Natural killer cell (primary cell): ENCODE measurements around the gene NBL1. TPM values are rescaled to one million over a fixed set of nuclear protein-coding genes. Genes with fewer than 3 reads are reported as not detected.

Experiments
- ATAC-seq, 3 donors: fragments of 150-1000 bp in 2 of 3; fragments of 200-7000 bp in 1 of 3; cut with Tn5 transposase; 1 replicate in 1 of 3; 2 replicates in 2 of 3; pipeline ENCODE4 v1.10.0; 2021; ENCODE audit warnings: mild to moderate bottlenecking in 2 of 3, moderate library complexity in 2 of 3
- DNase-seq, 2 donors: peaks; one replicate each; pipeline versions ENCODE4 v3.0.0 to v3.0.0-alpha.2; 2013 to 2021; ENCODE audit warnings: mixed read lengths in 1 of 2
- H3K27ac ChIP-seq: one replicate; pipeline ENCODE4 v1.5.1; 2013; ENCODE audit warnings: mild to moderate bottlenecking, low read length
- H3K27me3 ChIP-seq: one replicate; pipeline ENCODE4 v1.6.1; 2013; ENCODE audit warnings: low read length; ENCODE audit not compliant: control insufficient read depth, insufficient read depth
- H3K36me3 ChIP-seq: one replicate; pipeline ENCODE4 v1.6.1; 2013; ENCODE audit warnings: low read length; ENCODE audit not compliant: control insufficient read depth, insufficient read depth
- H3K4me1 ChIP-seq: one replicate; pipeline ENCODE4 v1.6.1; 2013; ENCODE audit warnings: low read length; ENCODE audit not compliant: control insufficient read depth, insufficient read depth
- H3K4me3 ChIP-seq: one replicate; pipeline ENCODE4 v1.5.1; 2013; ENCODE audit warnings: low read length
- H3K9me3 ChIP-seq: one replicate; pipeline ENCODE4 v1.6.1; 2013; ENCODE audit warnings: low read length; ENCODE audit not compliant: control insufficient read depth, insufficient read depth
- H3K27ac Mint-ChIP-seq, 2 donors: one replicate each; pipeline ENCODE4 v1.8.0; 2022; ENCODE audit warnings: mild to moderate bottlenecking in 2 of 2, mixed read lengths in 2 of 2, moderate library complexity in 1 of 2
- H3K27me3 Mint-ChIP-seq, 2 donors: one replicate each; pipeline ENCODE4 v1.8.0; 2022; ENCODE audit warnings: low read depth in 2 of 2, mixed read lengths in 2 of 2
- H3K36me3 Mint-ChIP-seq: one replicate; pipeline ENCODE4 v1.8.0; 2022; ENCODE audit warnings: mixed read lengths
- H3K4me1 Mint-ChIP-seq, 2 donors: one replicate each; pipeline ENCODE4 v1.8.0; 2022; ENCODE audit warnings: mixed read lengths in 2 of 2
- H3K4me3 Mint-ChIP-seq: one replicate; pipeline ENCODE4 v1.8.0; 2022; ENCODE audit warnings: mild to moderate bottlenecking, moderate library complexity, mixed read lengths
- H3K9me3 Mint-ChIP-seq, 2 donors: one replicate each; pipeline ENCODE4 v1.8.0; 2022; ENCODE audit warnings: mixed read lengths in 2 of 2
- CTCF ChIP-seq: fragments of 200-600 bp; IDR thresholded peaks from one replicate; pipeline ENCODE4 v1.8.0; 2022; ENCODE audit warnings: antibody characterized with exemption
- WGBS: methylation state at CpG from one replicate; pipeline ENCODE4 v1.1.7; 2013; ENCODE audit warnings: missing lambda C conversion rate; ENCODE audit not compliant: insufficient coverage; 5-methylcytosine and 5-hydroxymethylcytosine counted together
- intact Hi-C: fragments of 100-400 bp; cut with micrococcal nuclease; formaldehyde crosslinking; loops from one replicate; pipeline ENCODE4 v1.14.2; 2022
- total RNA-seq, 4 donors: library from RNA; stranded (reverse); fragments of 120-200 nt in 1 of 4; gene quantifications; one replicate each; pipeline versions ENCODE4 v1.2.3 to v1.2.4, GENCODE V29; 2013 to 2022

The NBL1 gene
- total RNA-seq, 3 donors from 2014 or later (not counting 1 experiment from before 2014, with no cell fraction given) = 10.7 to 18.4 (median 11.4) TPM

- Histone ChIP-seq H3K9me3 (no peaks in the 10 kb centered on the region), H3K27me3 (no peaks in the 10 kb centered on the region), H3K36me3 (peaks cover 10% of the 10 kb centered on the region), H3K4me1 (no peaks in the 10 kb centered on the region), H3K27ac (no peak overlapping the region), H3K4me3 (no peak overlapping the region)
- Mint-ChIP-seq H3K36me3 (no peaks in the 10 kb centered on the region), H3K4me3 (no peak overlapping the region), H3K4me1 (no peaks in the 10 kb centered on the region), H3K9me3 (no peaks in the 10 kb centered on the region), H3K27ac (no peak overlapping the region), H3K27me3 (no peaks in the 10 kb centered on the region)
- intact Hi-C loops = no loop called here
- DNase-seq (no peak), ATAC-seq (no peak)
- 75% methylated on average over 4 of the region's 4 CpGs for WGBS
- no peak for TF ChIP-seq CTCF
Measured at GRCh38 chr1:19698181-19698580, 54.1 kb downstream of the NBL1 start.

GRCh38 chr1:19700079-19700777 is 56.1 kb downstream of the NBL1 start:
- H3K27ac ChIP-seq = no peak overlapping the region
- WGBS = 95% methylated on average over 14 of the region's 14 CpGs
- no peak overlapping the region for H3K4me3 ChIP-seq
- DNase-seq (no peak), ATAC-seq (no peak)
- TF ChIP-seq CTCF = no peak
- no peaks in the 10 kb centered on the region for H3K27me3 Mint-ChIP-seq
- no peaks in the 10 kb centered on the region for H3K9me3 Mint-ChIP-seq
- peaks cover 8% of the 10 kb centered on the region for H3K4me1 ChIP-seq
- H3K27me3 ChIP-seq = no peaks in the 10 kb centered on the region
- intact Hi-C loops = no loop called here
- H3K27ac Mint-ChIP-seq = peak overlapping the region in 1 of 2 donors; percentile 58
- peaks cover 4% of the 10 kb centered on the region for H3K36me3 ChIP-seq
- no peaks in the 10 kb centered on the region for H3K9me3 ChIP-seq
- H3K36me3 Mint-ChIP-seq = no peaks in the 10 kb centered on the region
- H3K4me1 Mint-ChIP-seq = peaks cover 0 to 5% of the 10 kb centered on the region in 2 donors
- no peak overlapping the region for H3K4me3 Mint-ChIP-seq

GRCh38 chr1:19703280-19703679 is 59.2 kb downstream of the NBL1 start:
- H3K4me3 ChIP-seq = no peak overlapping the region
- Mint-ChIP-seq H3K27ac (no peak overlapping the region), H3K9me3 (no peaks in the 10 kb centered on the region), H3K36me3 (no peaks in the 10 kb centered on the region), H3K27me3 (no peaks in the 10 kb centered on the region), H3K4me3 (no peak overlapping the region), H3K4me1 (peaks cover 0 to 5% of the 10 kb centered on the region in 2 donors)
- TF ChIP-seq CTCF = no peak
- no peak for DNase-seq
- H3K9me3 ChIP-seq = no peaks in the 10 kb centered on the region
- H3K4me1 ChIP-seq = peaks cover 8% of the 10 kb centered on the region
- intact Hi-C loops = no loop called here
- no peak for ATAC-seq
- H3K36me3 ChIP-seq = peaks cover 4% of the 10 kb centered on the region
- no peaks in the 10 kb centered on the region for H3K27me3 ChIP-seq
- H3K27ac ChIP-seq = no peak overlapping the region
- WGBS = 96% methylated on average over 3 of the region's 3 CpGs
